GM23338 (cell line): ENCODE measurements around the gene PGRMC2. TPM values are rescaled to one million over a fixed set of nuclear protein-coding genes. Genes with fewer than 3 reads are reported as not detected.

Experiments used
- ATAC-seq: fragments of 200-7000 bp; cut with Tn5 transposase; 3 replicates; pipeline ENCODE4 v1.9.1; 2020
- DNase-seq: peaks from one replicate; pipeline ENCODE4 v3.0.0-alpha.2; 2015; ENCODE audit warnings: low spot score
- H2AFZ ChIP-seq: fragments of 200-600 bp; sonication (generic); 2 replicates; pipeline ENCODE4 v1.8.0; 2016; ENCODE audit warnings: antibody characterized with exemption, mild to moderate bottlenecking, moderate library complexity
- H3F3A ChIP-seq: fragments of 200-600 bp; sonication (generic); replicated peaks from 2 replicates; pipeline ENCODE4 v1.8.0; 2017; ENCODE audit warnings: antibody characterized with exemption, mixed run types, low read depth
- H3K27ac ChIP-seq: fragments of 200-600 bp; sonication (generic); 2 replicates; pipeline ENCODE4 v1.6.1; 2016; ENCODE audit warnings: low read depth
- H3K27me3 ChIP-seq: fragments of 200-600 bp; sonication (generic); 2 replicates; pipeline ENCODE4 v1.8.0; 2016; ENCODE audit warnings: mild to moderate bottlenecking, mixed run types, moderate library complexity; ENCODE audit not compliant: insufficient read depth
- H3K36me3 ChIP-seq: fragments of 200-600 bp; sonication (generic); 2 replicates; pipeline ENCODE4 v1.8.0; 2016; ENCODE audit warnings: mild to moderate bottlenecking; ENCODE audit not compliant: insufficient read depth
- H3K4me1 ChIP-seq: fragments of 200-600 bp; sonication (generic); 2 replicates; pipeline ENCODE4 v1.8.0; 2016; ENCODE audit warnings: mild to moderate bottlenecking, moderate library complexity; ENCODE audit not compliant: insufficient read depth
- H3K4me2 ChIP-seq: fragments of 200-600 bp; sonication (generic); 2 replicates; pipeline ENCODE4 v1.7.1; 2017; ENCODE audit warnings: mixed run types
- H3K4me3 ChIP-seq: fragments of 200-600 bp; sonication (generic); 2 replicates; pipeline ENCODE4 v1.6.1; 2016; ENCODE audit warnings: mixed run types
- H3K79me2 ChIP-seq: fragments of 200-600 bp; sonication (generic); replicated peaks from 2 replicates; pipeline ENCODE4 v1.8.0; 2017; ENCODE audit warnings: mild to moderate bottlenecking; ENCODE audit not compliant: insufficient read depth
- H3K9me2 ChIP-seq: fragments of 200-600 bp; sonication (generic); 2 replicates; pipeline ENCODE4 v1.8.0; 2017; ENCODE audit not compliant: insufficient read depth
- H4K20me1 ChIP-seq: fragments of 200-600 bp; sonication (generic); replicated peaks from 2 replicates; pipeline ENCODE4 v1.8.0; 2017; ENCODE audit warnings: mild to moderate bottlenecking; ENCODE audit not compliant: insufficient read depth
- H3K27ac Mint-ChIP-seq: 2 replicates; pipeline ENCODE4 v1.8.0; 2020; ENCODE audit warnings: inconsistent platforms, mild to moderate bottlenecking, moderate library complexity, mixed read lengths
- H3K27me3 Mint-ChIP-seq: 3 replicates; pipeline ENCODE4 v1.8.0; 2022; ENCODE audit warnings: low read depth, mild to moderate bottlenecking, moderate library complexity, mixed read lengths, inconsistent platforms; ENCODE audit not compliant: insufficient read depth, poor library complexity
- H3K36me3 Mint-ChIP-seq: 3 replicates; pipeline ENCODE4 v1.8.0; 2021; ENCODE audit warnings: low read depth, mild to moderate bottlenecking, inconsistent platforms, moderate library complexity, mixed read lengths
- H3K4me1 Mint-ChIP-seq: 3 replicates; pipeline ENCODE4 v1.8.0; 2020; ENCODE audit warnings: mild to moderate bottlenecking, inconsistent platforms, mixed read lengths
- H3K4me3 Mint-ChIP-seq: 3 replicates; pipeline ENCODE4 v1.8.0; 2021; ENCODE audit warnings: moderate library complexity, mild to moderate bottlenecking, inconsistent platforms, mixed read lengths
- H3K9me3 Mint-ChIP-seq: 3 replicates; pipeline ENCODE4 v1.8.0; 2020; ENCODE audit warnings: moderate library complexity, mild to moderate bottlenecking, inconsistent platforms, mixed read lengths
- EZH2phosphoT487 ChIP-seq: fragments of 200-600 bp; sonication (generic); IDR thresholded peaks from one replicate; pipeline ENCODE4 v1.8.1; 2018; ENCODE audit warnings: antibody characterized with exemption; ENCODE audit not compliant: unreplicated experiment
- JUNB ChIP-seq: IDR thresholded peaks from one replicate; pipeline ENCODE4 v1.6.1; 2016; ENCODE audit warnings: antibody characterized with exemption; ENCODE audit not compliant: unreplicated experiment
- NANOG ChIP-seq: IDR thresholded peaks from 2 replicates; pipeline ENCODE4 v1.6.1; 2016; ENCODE audit warnings: antibody characterized with exemption, borderline replicate concordance
- POLR2AphosphoS5 ChIP-seq: IDR thresholded peaks from 2 replicates; pipeline ENCODE4 v1.6.1; 2016; ENCODE audit warnings: antibody characterized with exemption, low read depth
- STAT1 ChIP-seq: IDR thresholded peaks from one replicate; pipeline ENCODE4 v1.6.1; 2016; ENCODE audit warnings: antibody characterized with exemption; ENCODE audit not compliant: unreplicated experiment
- ZNF114 ChIP-seq: fragments of 250-450 bp; sonication (Bioruptor Pico); IDR thresholded peaks from 2 replicates; pipeline ENCODE4 v1.5.0; 2020; ENCODE audit warnings: mild to moderate bottlenecking, moderate library complexity
- polyA plus RNA-seq: library from polyadenylated mRNA; unstranded; fragments of >200 nt; fragmentation: Nextera tagmentation; extraction: Ambion mirVana; gene quantifications from 2 replicates; pipeline ENCODE4 v1.2.1, GENCODE V29; 2016
- total RNA-seq: library from RNA; depleted of rRNA; stranded (reverse); fragments of >200 nt; shearing (Covaris generic); gene quantifications from 2 replicates; pipeline ENCODE4 v1.2.3, GENCODE V29; 2014
- TF ChIP-seq, protein P1 (sequence below): IDR thresholded peaks from one replicate; pipeline ENCODE4 v1.6.1; 2018; ENCODE audit warnings: antibody characterized with exemption; ENCODE audit not compliant: unreplicated experiment
- TF ChIP-seq, protein P2 (sequence below), 2 experiments: fragments of 200-600 bp in 1 of 2; sonication (generic) in 1 of 2; conservative IDR thresholded peaks; 2 replicates each; pipeline versions ENCODE4 v1.5.1 to v1.6.1; 2016 to 2017; ENCODE audit warnings: antibody characterized with exemption in 2 of 2, low read depth in 2 of 2, mild to moderate bottlenecking in 2 of 2, moderate library complexity in 1 of 2
- TF ChIP-seq, protein P3 (sequence below): fragments of 250-450 bp; sonication (Bioruptor Pico); IDR thresholded peaks from 2 replicates; pipeline ENCODE4 v1.5.0; 2020; ENCODE audit warnings: mild to moderate bottlenecking, moderate library complexity

The PGRMC2 gene
- total and polyA plus RNA-seq, 2 experiments from 2014 or later = 40.2 to 61.9 TPM

DNA sequence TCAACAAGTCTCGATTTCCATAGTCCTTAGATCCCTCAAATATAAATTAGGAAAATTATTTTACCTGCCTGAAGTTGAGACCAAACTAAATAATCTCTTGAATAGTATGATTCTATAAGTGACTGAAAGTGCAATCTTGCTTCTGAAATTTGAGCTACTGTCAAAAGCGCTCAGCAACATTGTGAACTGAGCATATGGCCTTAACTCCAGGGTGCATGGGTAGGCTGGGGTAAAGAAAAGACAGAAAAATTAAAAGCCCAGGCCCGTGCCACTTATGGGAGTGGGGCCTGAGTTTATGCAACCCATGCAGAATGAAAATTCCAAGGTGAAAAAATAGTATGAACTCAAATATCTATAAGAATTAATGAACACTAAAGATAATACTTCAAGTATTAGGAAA is 9.8 kb downstream of the PGRMC2 start:
- Mint-ChIP-seq H3K27ac (no peak overlapping the region), H3K4me3 (no peak overlapping the region), H3K4me1 (peaks cover 22% of the 10 kb centered on the region; the same call in 2 of the 3 replicates), H3K27me3 (no peaks in the 10 kb centered on the region), H3K9me3 (no peaks in the 10 kb centered on the region), H3K36me3 (peaks cover 10% of the 10 kb centered on the region; the same call in 2 of the 3 replicates)
- TF ChIP-seq, protein P1, sequence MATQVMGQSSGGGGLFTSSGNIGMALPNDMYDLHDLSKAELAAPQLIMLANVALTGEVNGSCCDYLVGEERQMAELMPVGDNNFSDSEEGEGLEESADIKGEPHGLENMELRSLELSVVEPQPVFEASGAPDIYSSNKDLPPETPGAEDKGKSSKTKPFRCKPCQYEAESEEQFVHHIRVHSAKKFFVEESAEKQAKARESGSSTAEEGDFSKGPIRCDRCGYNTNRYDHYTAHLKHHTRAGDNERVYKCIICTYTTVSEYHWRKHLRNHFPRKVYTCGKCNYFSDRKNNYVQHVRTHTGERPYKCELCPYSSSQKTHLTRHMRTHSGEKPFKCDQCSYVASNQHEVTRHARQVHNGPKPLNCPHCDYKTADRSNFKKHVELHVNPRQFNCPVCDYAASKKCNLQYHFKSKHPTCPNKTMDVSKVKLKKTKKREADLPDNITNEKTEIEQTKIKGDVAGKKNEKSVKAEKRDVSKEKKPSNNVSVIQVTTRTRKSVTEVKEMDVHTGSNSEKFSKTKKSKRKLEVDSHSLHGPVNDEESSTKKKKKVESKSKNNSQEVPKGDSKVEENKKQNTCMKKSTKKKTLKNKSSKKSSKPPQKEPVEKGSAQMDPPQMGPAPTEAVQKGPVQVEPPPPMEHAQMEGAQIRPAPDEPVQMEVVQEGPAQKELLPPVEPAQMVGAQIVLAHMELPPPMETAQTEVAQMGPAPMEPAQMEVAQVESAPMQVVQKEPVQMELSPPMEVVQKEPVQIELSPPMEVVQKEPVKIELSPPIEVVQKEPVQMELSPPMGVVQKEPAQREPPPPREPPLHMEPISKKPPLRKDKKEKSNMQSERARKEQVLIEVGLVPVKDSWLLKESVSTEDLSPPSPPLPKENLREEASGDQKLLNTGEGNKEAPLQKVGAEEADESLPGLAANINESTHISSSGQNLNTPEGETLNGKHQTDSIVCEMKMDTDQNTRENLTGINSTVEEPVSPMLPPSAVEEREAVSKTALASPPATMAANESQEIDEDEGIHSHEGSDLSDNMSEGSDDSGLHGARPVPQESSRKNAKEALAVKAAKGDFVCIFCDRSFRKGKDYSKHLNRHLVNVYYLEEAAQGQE = no peak
- TF ChIP-seq, protein P2, sequence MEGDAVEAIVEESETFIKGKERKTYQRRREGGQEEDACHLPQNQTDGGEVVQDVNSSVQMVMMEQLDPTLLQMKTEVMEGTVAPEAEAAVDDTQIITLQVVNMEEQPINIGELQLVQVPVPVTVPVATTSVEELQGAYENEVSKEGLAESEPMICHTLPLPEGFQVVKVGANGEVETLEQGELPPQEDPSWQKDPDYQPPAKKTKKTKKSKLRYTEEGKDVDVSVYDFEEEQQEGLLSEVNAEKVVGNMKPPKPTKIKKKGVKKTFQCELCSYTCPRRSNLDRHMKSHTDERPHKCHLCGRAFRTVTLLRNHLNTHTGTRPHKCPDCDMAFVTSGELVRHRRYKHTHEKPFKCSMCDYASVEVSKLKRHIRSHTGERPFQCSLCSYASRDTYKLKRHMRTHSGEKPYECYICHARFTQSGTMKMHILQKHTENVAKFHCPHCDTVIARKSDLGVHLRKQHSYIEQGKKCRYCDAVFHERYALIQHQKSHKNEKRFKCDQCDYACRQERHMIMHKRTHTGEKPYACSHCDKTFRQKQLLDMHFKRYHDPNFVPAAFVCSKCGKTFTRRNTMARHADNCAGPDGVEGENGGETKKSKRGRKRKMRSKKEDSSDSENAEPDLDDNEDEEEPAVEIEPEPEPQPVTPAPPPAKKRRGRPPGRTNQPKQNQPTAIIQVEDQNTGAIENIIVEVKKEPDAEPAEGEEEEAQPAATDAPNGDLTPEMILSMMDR (conservative IDR thresholded peaks at IDR 0.05; ENCODE audit: low read depth in 2 of 2) = no peak
- no peak for TF ChIP-seq NANOG
- TF ChIP-seq ZNF114 (CRISPR knock-in tag) = no peak
- TF ChIP-seq EZH2phosphoT487 = no peak
- TF ChIP-seq POLR2AphosphoS5 = no peak
- TF ChIP-seq JUNB = no peak
- Histone ChIP-seq H3K79me2 (peaks cover 100% of the 10 kb centered on the region), H3K9me2 (no peaks in the 10 kb centered on the region), H3K27me3 (no peaks in the 10 kb centered on the region), H3K27ac (no peak overlapping the region), H3K4me3 (no peak overlapping the region), H3K4me2 (no peak overlapping the region), H3K36me3 (no peaks in the 10 kb centered on the region), H4K20me1 (peaks cover 22% of the 10 kb centered on the region; the same call in 1 of the 2 replicates), H3F3A (no peaks in the 10 kb centered on the region), H2AFZ (no peak overlapping the region), H3K4me1 (no peaks in the 10 kb centered on the region)
- DNase-seq (no peak), ATAC-seq (no peak)

DNA sequence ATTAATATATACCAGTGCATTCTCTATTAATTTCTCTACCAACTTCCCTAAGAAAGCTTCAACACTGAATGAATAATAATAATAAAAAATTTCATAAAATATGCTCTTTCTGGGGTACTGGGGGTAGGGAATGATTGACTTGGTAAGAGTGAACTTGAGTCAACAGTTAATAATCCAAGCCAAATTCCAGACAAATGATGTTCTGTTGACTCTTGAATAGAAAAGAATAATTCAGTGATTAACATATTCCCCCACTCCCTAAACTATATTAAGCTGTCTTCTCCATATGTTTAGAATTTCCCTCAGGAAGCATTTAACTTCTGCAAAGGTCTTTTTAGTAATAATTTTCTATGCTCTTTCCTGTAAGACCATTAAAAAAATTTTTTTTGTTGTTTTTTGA is 12.3 kb downstream of the PGRMC2 start:
- Histone ChIP-seq H3F3A (no peaks in the 10 kb centered on the region), H3K9me2 (no peaks in the 10 kb centered on the region), H3K27me3 (no peaks in the 10 kb centered on the region), H3K4me2 (no peak overlapping the region), H3K36me3 (peaks cover 18% of the 10 kb centered on the region; the same call in 1 of the 2 replicates), H3K4me1 (no peaks in the 10 kb centered on the region), H2AFZ (no peak overlapping the region), H3K4me3 (no peak overlapping the region), H3K27ac (no peak overlapping the region), H4K20me1 (peaks cover 13% of the 10 kb centered on the region; the same call in 1 of the 2 replicates), H3K79me2 (peaks cover 79% of the 10 kb centered on the region)
- H3K27ac Mint-ChIP-seq = no peak overlapping the region
- no peaks in the 10 kb centered on the region for H3K27me3 Mint-ChIP-seq
- DNase-seq (no peak), ATAC-seq (no peak)
- peaks cover 13% of the 10 kb centered on the region; the same call in 2 of the 3 replicates for H3K4me1 Mint-ChIP-seq
- H3K9me3 Mint-ChIP-seq = no peaks in the 10 kb centered on the region
- H3K4me3 Mint-ChIP-seq = no peak overlapping the region
- peaks cover 29% of the 10 kb centered on the region for H3K36me3 Mint-ChIP-seq
- no peak for TF ChIP-seq STAT1
- TF ChIP-seq JUNB = no peak
- TF ChIP-seq, protein P3, sequence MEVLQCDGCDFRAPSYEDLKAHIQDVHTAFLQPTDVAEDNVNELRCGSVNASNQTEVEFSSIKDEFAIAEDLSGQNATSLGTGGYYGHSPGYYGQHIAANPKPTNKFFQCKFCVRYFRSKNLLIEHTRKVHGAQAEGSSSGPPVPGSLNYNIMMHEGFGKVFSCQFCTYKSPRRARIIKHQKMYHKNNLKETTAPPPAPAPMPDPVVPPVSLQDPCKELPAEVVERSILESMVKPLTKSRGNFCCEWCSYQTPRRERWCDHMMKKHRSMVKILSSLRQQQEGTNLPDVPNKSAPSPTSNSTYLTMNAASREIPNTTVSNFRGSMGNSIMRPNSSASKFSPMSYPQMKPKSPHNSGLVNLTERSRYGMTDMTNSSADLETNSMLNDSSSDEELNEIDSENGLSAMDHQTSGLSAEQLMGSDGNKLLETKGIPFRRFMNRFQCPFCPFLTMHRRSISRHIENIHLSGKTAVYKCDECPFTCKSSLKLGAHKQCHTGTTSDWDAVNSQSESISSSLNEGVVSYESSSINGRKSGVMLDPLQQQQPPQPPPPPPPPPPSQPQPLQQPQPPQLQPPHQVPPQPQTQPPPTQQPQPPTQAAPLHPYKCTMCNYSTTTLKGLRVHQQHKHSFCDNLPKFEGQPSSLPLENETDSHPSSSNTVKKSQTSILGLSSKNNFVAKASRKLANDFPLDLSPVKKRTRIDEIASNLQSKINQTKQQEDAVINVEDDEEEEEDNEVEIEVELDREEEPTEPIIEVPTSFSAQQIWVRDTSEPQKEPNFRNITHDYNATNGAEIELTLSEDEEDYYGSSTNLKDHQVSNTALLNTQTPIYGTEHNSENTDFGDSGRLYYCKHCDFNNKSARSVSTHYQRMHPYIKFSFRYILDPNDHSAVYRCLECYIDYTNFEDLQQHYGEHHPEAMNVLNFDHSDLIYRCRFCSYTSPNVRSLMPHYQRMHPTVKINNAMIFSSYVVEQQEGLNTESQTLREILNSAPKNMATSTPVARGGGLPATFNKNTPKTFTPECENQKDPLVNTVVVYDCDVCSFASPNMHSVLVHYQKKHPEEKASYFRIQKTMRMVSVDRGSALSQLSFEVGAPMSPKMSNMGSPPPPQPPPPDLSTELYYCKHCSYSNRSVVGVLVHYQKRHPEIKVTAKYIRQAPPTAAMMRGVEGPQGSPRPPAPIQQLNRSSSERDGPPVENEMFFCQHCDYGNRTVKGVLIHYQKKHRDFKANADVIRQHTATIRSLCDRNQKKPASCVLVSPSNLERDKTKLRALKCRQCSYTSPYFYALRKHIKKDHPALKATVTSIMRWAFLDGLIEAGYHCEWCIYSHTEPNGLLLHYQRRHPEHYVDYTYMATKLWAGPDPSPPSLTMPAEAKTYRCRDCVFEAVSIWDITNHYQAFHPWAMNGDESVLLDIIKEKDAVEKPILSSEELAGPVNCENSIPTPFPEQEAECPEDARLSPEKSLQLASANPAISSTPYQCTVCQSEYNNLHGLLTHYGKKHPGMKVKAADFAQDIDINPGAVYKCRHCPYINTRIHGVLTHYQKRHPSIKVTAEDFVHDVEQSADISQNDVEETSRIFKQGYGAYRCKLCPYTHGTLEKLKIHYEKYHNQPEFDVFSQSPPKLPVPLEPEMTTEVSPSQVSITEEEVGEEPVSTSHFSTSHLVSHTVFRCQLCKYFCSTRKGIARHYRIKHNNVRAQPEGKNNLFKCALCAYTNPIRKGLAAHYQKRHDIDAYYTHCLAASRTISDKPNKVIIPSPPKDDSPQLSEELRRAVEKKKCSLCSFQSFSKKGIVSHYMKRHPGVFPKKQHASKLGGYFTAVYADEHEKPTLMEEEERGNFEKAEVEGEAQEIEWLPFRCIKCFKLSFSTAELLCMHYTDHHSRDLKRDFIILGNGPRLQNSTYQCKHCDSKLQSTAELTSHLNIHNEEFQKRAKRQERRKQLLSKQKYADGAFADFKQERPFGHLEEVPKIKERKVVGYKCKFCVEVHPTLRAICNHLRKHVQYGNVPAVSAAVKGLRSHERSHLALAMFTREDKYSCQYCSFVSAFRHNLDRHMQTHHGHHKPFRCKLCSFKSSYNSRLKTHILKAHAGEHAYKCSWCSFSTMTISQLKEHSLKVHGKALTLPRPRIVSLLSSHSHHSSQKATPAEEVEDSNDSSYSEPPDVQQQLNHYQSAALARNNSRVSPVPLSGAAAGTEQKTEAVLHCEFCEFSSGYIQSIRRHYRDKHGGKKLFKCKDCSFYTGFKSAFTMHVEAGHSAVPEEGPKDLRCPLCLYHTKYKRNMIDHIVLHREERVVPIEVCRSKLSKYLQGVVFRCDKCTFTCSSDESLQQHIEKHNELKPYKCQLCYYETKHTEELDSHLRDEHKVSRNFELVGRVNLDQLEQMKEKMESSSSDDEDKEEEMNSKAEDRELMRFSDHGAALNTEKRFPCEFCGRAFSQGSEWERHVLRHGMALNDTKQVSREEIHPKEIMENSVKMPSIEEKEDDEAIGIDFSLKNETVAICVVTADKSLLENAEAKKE (CRISPR knock-in tag) = no peak
- TF ChIP-seq NANOG = no peak
- TF ChIP-seq ZNF114 (CRISPR knock-in tag) = no peak
- no peak for TF ChIP-seq EZH2phosphoT487
